Kidney (tissue), 14 donors: Measurements from ENCODE around the gene KCNT2. TPM values are rescaled to one million over a fixed set of nuclear protein-coding genes. Genes with fewer than 3 reads are reported as not detected.
"Not testable (repeated sequence)": the region's sequence is repeated elsewhere in the genome, so short reads cannot be mapped to it uniquely, and the experiment has no call there.

Source experiments
- DNase-seq, 5 donors: peaks; one replicate each; pipeline ENCODE4 v3.0.0-alpha.2; 2013 to 2020
- FAIRE-seq: peaks from 2 replicates; lab custom pipeline; 2012; peaks lifted over from hg19 to GRCh38; lab: Jason Lieb, UNC
- H3K27ac ChIP-seq, 2 donors: one replicate each; pipeline ENCODE4 v1.7.0; 2013; ENCODE audit warnings: low read depth in 2 of 2, low read length in 2 of 2, inconsistent platforms in 1 of 2
- H3K27me3 ChIP-seq: one replicate; pipeline ENCODE4 v1.7.1; 2013; ENCODE audit warnings: low read length, inconsistent platforms; ENCODE audit not compliant: control insufficient read depth, insufficient read depth
- H3K36me3 ChIP-seq, 3 donors: one replicate each; pipeline versions ENCODE4 v1.7.0 to v1.7.1; 2013; ENCODE audit warnings: low read length in 3 of 3, control low read depth in 1 of 3, inconsistent platforms in 1 of 3; ENCODE audit not compliant: insufficient read depth in 3 of 3, control insufficient read depth in 2 of 3
- H3K4me1 ChIP-seq, 3 donors: one replicate each; pipeline versions ENCODE4 v1.7.0 to v1.7.1; 2013; ENCODE audit warnings: low read length in 3 of 3, inconsistent platforms in 1 of 3, low read depth in 1 of 3; ENCODE audit not compliant: control insufficient read depth in 2 of 3, insufficient read depth in 2 of 3
- H3K4me3 ChIP-seq, 3 donors: one replicate each; pipeline versions ENCODE4 v1.7.0 to v1.8.1; 2013; ENCODE audit warnings: low read length in 3 of 3, control low read depth in 1 of 3, inconsistent platforms in 1 of 3
- H3K9ac ChIP-seq, 3 donors: one replicate each; pipeline versions ENCODE4 v1.7.0 to v1.7.1; 2013; ENCODE audit warnings: low read length in 3 of 3, control low read depth in 1 of 3, inconsistent platforms in 1 of 3
- H3K9me3 ChIP-seq, 3 donors: one replicate each; pipeline versions ENCODE4 v1.7.0 to v1.7.1; 2013; ENCODE audit warnings: low read length in 3 of 3, control low read depth in 1 of 3, inconsistent platforms in 1 of 3; ENCODE audit not compliant: control insufficient read depth in 2 of 3, insufficient read depth in 1 of 3
- intact Hi-C: fragments of 100-400 bp; cut with DNase I; formaldehyde crosslinking; loops from one replicate; pipeline ENCODE4 v1.11.1; 2022
- polyA plus RNA-seq: library from polyadenylated mRNA; stranded (reverse); fragments of 350-450 nt; fragmentation: Illumina TruSeq; extraction: RNeasy Lipid Tissue Mini Kit (QIAGEN cat#74804); gene quantifications from one replicate; pipeline ENCODE4 v1.2.3, GENCODE V29; 2014; ENCODE audit warnings: low read depth, low replicate concordance; ENCODE audit not compliant: insufficient read depth
- total RNA-seq: library from RNA; stranded (reverse); fragmentation: NEBNext Ultra II Directional; extraction: Animal tissue kit (Norgen Biotek cat#: 25700); gene quantifications from one replicate; pipeline ENCODE4 v1.2.1, GENCODE V29; 2021
- TF ChIP-seq, protein P1 (sequence below): IDR thresholded peaks from 3 replicates; pipeline ENCODE4 v1.5.1; 2012; ENCODE audit warnings: mild to moderate bottlenecking, moderate library complexity, borderline replicate concordance; ENCODE audit not compliant: insufficient read depth; ENCODE audit errors: extremely low read depth
- donor health status: control.
- donor health status: control.
- donor health status: control.
- donor health status: control.
- donor health status: control.
- donor health status: DM: yes; HTN: yes; CAD: no.
- donor health status: Normal renal cell carcinoma (clear cell type).

KCNT2 gene
- total and polyA plus RNA-seq, 2 donors from 2014 or later: 0.39 to 6.3 TPM

DNA sequence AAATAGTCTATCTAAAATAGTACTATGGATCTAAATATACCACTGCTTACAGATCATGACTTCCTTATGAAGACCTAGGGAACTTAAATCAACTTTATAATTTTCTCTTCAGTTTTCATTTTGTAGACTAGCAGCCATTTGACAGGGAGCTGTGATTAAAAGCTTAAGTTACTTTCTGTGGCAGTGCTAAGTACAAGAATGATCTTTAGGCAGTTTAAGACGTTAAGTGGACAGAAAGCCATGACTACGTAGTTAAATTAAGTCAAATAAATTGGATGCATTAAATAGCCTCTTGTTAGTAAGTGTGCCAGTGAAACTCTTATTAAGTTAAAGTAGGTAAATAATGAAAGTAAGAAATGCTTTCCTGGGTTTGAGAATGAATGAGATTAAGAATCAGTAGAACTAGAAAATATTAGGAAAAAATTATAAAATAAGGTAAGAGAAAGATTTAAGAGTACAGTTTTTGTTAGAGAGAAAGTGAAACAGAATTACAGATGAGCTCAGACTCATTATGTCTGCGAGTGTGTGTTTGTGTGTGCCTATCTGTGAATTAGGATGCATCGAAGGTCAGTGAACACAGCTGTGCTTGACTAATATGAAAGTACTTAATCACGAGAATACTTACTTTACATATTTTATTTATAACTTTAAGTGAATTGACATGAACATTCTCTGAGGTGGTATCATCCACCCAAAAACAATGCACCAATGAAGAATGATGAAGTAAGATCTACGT lies 336.9 kb downstream of the KCNT2 start:
- H3K27me3 ChIP-seq: no peaks in the 10 kb centered on the region

DNA sequence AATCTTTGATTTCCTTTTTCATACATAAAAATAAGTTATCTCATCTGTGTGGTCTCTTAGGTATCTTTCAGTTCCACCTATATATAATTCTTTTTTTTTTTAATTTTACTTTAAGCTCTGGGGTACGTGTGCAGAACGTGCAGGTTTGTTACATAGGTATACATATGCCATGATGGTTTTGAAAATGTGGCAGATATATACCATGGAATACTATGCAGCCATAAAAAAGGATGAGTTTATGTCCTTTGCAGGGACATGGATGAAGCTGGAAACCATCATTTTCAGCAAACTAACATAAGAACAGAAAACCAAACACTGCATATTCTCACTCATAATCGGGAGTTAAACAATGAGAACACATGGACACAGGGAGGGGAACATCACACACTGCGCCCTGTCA lies 345.2 kb downstream of the KCNT2 start:
- H3K9me3 ChIP-seq, H3K9ac ChIP-seq, H3K4me3 ChIP-seq, intact Hi-C loops, H3K36me3 ChIP-seq, H3K27me3 ChIP-seq, DNase-seq, FAIRE-seq, H3K4me1 ChIP-seq, H3K27ac ChIP-seq: not testable (repeated sequence)

More for the DNA sequence above, 336.9 kb downstream of the KCNT2 start:
- FAIRE-seq: no peak
- intact Hi-C loops: no loop called here
- no peak for DNase-seq
- H3K9me3 ChIP-seq: no peaks in the 10 kb centered on the region
- no peak overlapping the region for H3K27ac ChIP-seq
- TF ChIP-seq, protein P1, sequence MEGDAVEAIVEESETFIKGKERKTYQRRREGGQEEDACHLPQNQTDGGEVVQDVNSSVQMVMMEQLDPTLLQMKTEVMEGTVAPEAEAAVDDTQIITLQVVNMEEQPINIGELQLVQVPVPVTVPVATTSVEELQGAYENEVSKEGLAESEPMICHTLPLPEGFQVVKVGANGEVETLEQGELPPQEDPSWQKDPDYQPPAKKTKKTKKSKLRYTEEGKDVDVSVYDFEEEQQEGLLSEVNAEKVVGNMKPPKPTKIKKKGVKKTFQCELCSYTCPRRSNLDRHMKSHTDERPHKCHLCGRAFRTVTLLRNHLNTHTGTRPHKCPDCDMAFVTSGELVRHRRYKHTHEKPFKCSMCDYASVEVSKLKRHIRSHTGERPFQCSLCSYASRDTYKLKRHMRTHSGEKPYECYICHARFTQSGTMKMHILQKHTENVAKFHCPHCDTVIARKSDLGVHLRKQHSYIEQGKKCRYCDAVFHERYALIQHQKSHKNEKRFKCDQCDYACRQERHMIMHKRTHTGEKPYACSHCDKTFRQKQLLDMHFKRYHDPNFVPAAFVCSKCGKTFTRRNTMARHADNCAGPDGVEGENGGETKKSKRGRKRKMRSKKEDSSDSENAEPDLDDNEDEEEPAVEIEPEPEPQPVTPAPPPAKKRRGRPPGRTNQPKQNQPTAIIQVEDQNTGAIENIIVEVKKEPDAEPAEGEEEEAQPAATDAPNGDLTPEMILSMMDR: no peak
- H3K9ac ChIP-seq: no peak overlapping the region
- H3K4me1 ChIP-seq: no peaks in the 10 kb centered on the region
- no peaks in the 10 kb centered on the region for H3K36me3 ChIP-seq
- H3K4me3 ChIP-seq: no peak overlapping the region

DNA sequence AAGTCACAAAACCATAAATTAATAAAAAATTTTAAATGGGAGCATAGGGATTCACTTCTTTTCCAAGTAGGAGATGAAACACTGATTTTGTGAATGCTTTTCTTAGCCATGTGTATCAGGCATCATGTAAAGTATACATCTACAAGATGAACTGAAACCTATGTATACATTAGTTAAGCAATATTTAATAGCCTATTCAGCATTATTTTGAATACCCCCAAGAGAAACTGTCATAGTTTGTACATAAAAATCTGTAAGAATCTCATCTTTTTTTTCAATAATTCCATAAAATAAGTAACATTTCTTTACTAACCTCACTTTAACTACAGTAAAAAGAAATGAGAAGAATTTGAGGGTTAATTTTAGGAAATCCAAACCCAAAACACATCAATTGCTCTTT lies 348.0 kb downstream of the KCNT2 start:
- H3K36me3 ChIP-seq: no peaks in the 10 kb centered on the region
- no peak for DNase-seq
- no peak for FAIRE-seq
- no peaks in the 10 kb centered on the region for H3K27me3 ChIP-seq
- H3K27ac ChIP-seq: no peak overlapping the region
- TF ChIP-seq, protein P1: no peak
- intact Hi-C loops: no loop called here
- no peaks in the 10 kb centered on the region for H3K4me1 ChIP-seq
- no peak overlapping the region for H3K9ac ChIP-seq
- H3K9me3 ChIP-seq: no peaks in the 10 kb centered on the region
- no peak overlapping the region for H3K4me3 ChIP-seq

DNA sequence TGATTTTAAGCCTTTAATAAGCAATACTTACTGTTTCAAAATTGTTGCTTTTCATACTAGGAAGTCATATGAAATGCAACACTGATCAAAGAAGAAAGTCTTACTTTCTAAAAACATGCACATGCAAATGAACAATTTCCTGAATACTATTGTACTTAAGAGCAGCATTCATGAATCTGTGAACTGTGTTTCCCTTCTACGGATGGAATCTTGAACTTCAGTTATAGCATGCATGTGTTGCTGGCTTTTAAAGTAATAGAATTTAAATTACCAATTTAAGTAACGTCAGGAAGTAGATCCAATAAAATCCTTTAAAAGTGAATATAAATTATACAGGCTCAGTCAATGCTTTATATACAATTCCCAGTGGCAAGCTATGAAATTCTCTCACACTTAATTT lies 348.9 kb downstream of the KCNT2 start:
- TF ChIP-seq, protein P1: no peak
- DNase-seq (peak in 2 of 5 donors; percentile 18 to 25), FAIRE-seq (no peak)
- H3K9me3 ChIP-seq: no peaks in the 10 kb centered on the region
- no peak overlapping the region for H3K9ac ChIP-seq
- no peaks in the 10 kb centered on the region for H3K4me1 ChIP-seq
- H3K27me3 ChIP-seq: no peaks in the 10 kb centered on the region
- no peaks in the 10 kb centered on the region for H3K36me3 ChIP-seq
- no peak overlapping the region for H3K27ac ChIP-seq
- no peak overlapping the region for H3K4me3 ChIP-seq
- intact Hi-C loops: no loop called here
